ENCODE results near the gene SLC6A1.

DNA sequence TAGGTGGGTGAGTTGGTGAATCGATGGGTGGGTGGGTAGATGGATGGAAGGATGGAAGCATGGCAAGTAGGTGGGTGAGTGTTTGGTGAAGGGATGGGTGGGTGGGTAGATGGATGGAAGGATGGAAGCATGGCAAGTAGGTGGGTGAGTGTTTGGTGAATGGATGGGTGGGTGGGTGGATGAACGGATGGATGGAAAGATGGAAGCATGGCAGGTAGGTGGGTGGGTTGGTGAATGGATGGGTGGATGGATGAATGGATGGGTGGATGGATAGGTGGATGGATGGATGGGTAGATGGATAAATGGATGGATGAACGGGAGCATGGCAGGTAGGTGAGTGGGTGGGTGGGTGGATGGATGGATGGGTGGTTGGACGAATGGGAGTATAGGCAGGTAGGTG is 65.1 kb downstream of the SLC6A1 start:
- no peak for TF ChIP-seq POLR2A (IDR thresholded peaks at IDR 0.05; ENCODE audit: low read length)
- no peak for TF ChIP-seq TFCP2L1 (CRISPR knock-in tag; IDR thresholded peaks at IDR 0.05)
- no peak for TF ChIP-seq CBX2 (IDR thresholded peaks at IDR 0.05; ENCODE audit: borderline replicate concordance, low read depth)

All from A549 (cell line).